A673 (cell line): ENCODE data around the gene CRACR2A. TPM values are rescaled to one million over a fixed set of nuclear protein-coding genes. Genes with fewer than 3 reads are reported as not detected.

ENCODE experiments used
- BruUV-seq: library from RNA; stranded (reverse); fragments of 400-500 nt; replicated peaks from 2 replicates; lab custom pipeline; 2021; lab: Mats Ljungman, UMichigan
- CTCF ChIA-PET: fragments of 300-600 bp; sonication (Branson Sonifier 250); formaldehyde crosslinking; loops from one replicate; lab custom pipeline; 2022; ENCODE audit warnings: antibody characterized with exemption; lab: Charles Lee
- POLR2A ChIA-PET: fragments of 300-600 bp; sonication (Branson Sonifier 250); formaldehyde crosslinking; loops from one replicate; lab custom pipeline; 2022; ENCODE audit warnings: antibody characterized with exemption; ENCODE audit not compliant: low non-redundant PET; lab: Charles Lee
- DNase-seq: peaks from one replicate; pipeline ENCODE4 v3.0.0-alpha.2; 2015; ENCODE audit warnings: low spot score
- H3K27ac ChIP-seq: fragments of 200-600 bp; sonication (generic); 2 replicates; pipeline ENCODE4 v1.5.1; 2016; ENCODE audit warnings: mixed run types, low read depth, mild to moderate bottlenecking, mixed read lengths, antibody characterized with exemption, low read length; ENCODE audit not compliant: poor library complexity, severe bottlenecking
- H3K27me3 ChIP-seq: fragments of 200-600 bp; sonication (generic); replicated peaks from 2 replicates; pipeline ENCODE4 v1.6.1; 2017; ENCODE audit warnings: mixed run types, low read depth, mild to moderate bottlenecking, mixed read lengths, antibody characterized with exemption, low read length; ENCODE audit not compliant: insufficient read depth, poor library complexity
- H3K36me3 ChIP-seq: fragments of 200-600 bp; sonication (generic); 2 replicates; pipeline ENCODE4 v1.6.1; 2016; ENCODE audit warnings: mixed run types, mild to moderate bottlenecking, mixed read lengths, antibody characterized with exemption, low read length; ENCODE audit not compliant: insufficient read depth, poor library complexity, severe bottlenecking
- H3K4me1 ChIP-seq: fragments of 200-600 bp; sonication (generic); 2 replicates; pipeline ENCODE4 v1.6.1; 2017; ENCODE audit warnings: mixed run types, mild to moderate bottlenecking, mixed read lengths, antibody characterized with exemption, low read length; ENCODE audit not compliant: insufficient read depth, poor library complexity, severe bottlenecking
- H3K4me3 ChIP-seq: fragments of 200-600 bp; sonication (generic); 2 replicates; pipeline ENCODE4 v1.5.1; 2016; ENCODE audit warnings: low read depth, mixed run types, mild to moderate bottlenecking, mixed read lengths, low read length; ENCODE audit not compliant: poor library complexity, severe bottlenecking
- H3K9me3 ChIP-seq: fragments of 200-600 bp; sonication (generic); 2 replicates; pipeline ENCODE4 v1.6.1; 2016; ENCODE audit warnings: mixed run types, low read depth, mild to moderate bottlenecking, mixed read lengths, antibody characterized with exemption, low read length; ENCODE audit not compliant: poor library complexity, severe bottlenecking
- EZH2 ChIP-seq: fragments of 200-600 bp; sonication (generic); IDR thresholded peaks from 2 replicates; pipeline ENCODE4 v1.6.1; 2017; ENCODE audit warnings: borderline replicate concordance, low read depth, mild to moderate bottlenecking, mixed read lengths, antibody characterized with exemption, low read length; ENCODE audit not compliant: poor library complexity, severe bottlenecking
- intact Hi-C: fragments of 100-400 bp; cut with micrococcal nuclease; formaldehyde crosslinking; loops from one replicate; pipeline ENCODE4 v1.10.0; 2022; ENCODE audit not compliant: unreplicated experiment
- total RNA-seq: library from RNA; stranded (reverse); gene quantifications from 2 replicates; pipeline ENCODE4 v1.2.3, GENCODE V29; 2021
- TF ChIP-seq, protein P1 (sequence below): fragments of 300-800, 200-600 bp; sonication (generic); conservative IDR thresholded peaks from 2 replicates; pipeline ENCODE4 v1.5.1; 2017; ENCODE audit warnings: low read depth, mild to moderate bottlenecking, antibody characterized with exemption, low read length, moderate library complexity, mixed read lengths

The CRACR2A gene
- total RNA-seq, 1 experiment from 2014 or later: 0.13 TPM

- TF ChIP-seq EZH2: no peak
- TF ChIP-seq, protein P1, sequence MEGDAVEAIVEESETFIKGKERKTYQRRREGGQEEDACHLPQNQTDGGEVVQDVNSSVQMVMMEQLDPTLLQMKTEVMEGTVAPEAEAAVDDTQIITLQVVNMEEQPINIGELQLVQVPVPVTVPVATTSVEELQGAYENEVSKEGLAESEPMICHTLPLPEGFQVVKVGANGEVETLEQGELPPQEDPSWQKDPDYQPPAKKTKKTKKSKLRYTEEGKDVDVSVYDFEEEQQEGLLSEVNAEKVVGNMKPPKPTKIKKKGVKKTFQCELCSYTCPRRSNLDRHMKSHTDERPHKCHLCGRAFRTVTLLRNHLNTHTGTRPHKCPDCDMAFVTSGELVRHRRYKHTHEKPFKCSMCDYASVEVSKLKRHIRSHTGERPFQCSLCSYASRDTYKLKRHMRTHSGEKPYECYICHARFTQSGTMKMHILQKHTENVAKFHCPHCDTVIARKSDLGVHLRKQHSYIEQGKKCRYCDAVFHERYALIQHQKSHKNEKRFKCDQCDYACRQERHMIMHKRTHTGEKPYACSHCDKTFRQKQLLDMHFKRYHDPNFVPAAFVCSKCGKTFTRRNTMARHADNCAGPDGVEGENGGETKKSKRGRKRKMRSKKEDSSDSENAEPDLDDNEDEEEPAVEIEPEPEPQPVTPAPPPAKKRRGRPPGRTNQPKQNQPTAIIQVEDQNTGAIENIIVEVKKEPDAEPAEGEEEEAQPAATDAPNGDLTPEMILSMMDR: no peak
- Histone ChIP-seq H3K4me3 (no peak overlapping the region), H3K9me3 (no peaks in the 10 kb centered on the region), H3K27me3 (peaks cover 34% of the 10 kb centered on the region), H3K36me3 (no peaks in the 10 kb centered on the region), H3K27ac (no peak overlapping the region), H3K4me1 (no peaks in the 10 kb centered on the region)
- DNase-seq: no peak
- ChIA-PET CTCF (no interaction called here), POLR2A (interaction anchor here (0.6 kb wide), 1 partner anchor 13 kb away, joined by 3 read pairs; no protein-coding TSS in a partner anchor)
- intact Hi-C loops: no loop called here
- no TSS peak for BruUV-seq
These were observed 69.2 kb downstream of the CRACR2A start for GRCh38 chr12:3683670-3684069.

DNA sequence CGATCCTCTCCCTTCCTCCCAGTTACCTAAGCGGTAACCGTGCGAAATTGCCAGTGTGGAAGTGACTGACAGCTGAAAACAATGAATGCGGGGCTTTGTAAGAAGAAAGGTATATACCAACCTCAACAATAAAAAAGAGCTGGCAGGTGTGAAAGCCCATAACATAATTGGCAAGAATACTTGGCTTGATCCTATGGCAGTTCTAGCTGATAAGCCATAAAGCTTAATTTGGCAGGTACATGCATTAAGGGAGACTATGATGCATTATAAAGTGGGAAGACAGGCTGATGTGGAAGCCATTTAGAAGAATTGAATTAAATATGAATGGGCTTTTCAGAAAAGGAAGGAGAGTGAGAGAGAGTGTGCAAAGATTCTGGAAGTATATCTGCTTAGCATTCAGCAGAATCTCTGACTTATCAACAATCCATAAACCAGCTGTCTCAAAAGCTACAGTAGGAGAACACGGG, 71.3 kb downstream of the CRACR2A start:
- no peaks in the 10 kb centered on the region for H3K4me1 ChIP-seq
- no peak for DNase-seq
- intact Hi-C loops: no loop called here
- no TSS peak for BruUV-seq
- H3K27ac ChIP-seq: no peak overlapping the region
- H3K4me3 ChIP-seq: no peak overlapping the region
- no peak for TF ChIP-seq EZH2
- TF ChIP-seq, protein P1: no peak
- H3K36me3 ChIP-seq: no peaks in the 10 kb centered on the region
- peaks cover 48% of the 10 kb centered on the region for H3K27me3 ChIP-seq
- POLR2A ChIA-PET: no interaction called here
- CTCF ChIA-PET: no interaction called here
- no peaks in the 10 kb centered on the region for H3K9me3 ChIP-seq

DNA sequence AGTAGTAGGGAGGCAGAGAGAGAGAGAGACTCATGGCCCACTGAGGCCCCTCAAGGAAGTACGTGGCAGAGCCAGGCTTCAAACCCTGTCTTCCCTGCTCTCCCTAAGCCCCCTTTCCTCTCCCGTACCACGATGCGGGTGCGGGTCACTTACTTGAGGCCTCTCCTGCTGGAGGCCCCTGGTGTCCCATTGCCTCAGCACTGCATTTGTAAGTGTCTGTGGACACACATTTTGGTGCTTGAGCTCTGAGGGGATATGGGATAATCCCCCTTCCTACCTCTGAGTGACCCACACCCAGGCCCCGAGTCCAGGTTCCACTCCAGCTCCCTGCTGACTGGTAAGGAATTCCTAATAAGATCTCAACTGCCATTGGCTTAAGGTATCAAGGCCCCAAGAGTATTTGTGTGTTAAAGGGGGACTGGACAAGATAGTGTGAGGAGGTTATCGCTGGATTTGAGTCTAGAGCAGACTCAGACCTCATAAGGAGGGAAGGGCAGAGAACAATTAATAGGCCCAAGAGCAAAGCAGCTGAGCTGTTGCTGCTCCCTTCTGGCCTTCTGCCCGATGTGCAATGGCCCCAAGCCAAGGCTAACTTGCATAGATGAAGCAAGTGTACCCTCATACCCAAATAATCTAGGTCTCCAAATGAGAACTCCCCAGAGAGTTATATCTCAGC, 71.9 kb downstream of the CRACR2A start:
- intact Hi-C loops: no loop called here
- no peak for DNase-seq

More for the DNA sequence above, 71.9 kb downstream of the CRACR2A start:
- Histone ChIP-seq H3K9me3 (no peaks in the 10 kb centered on the region), H3K36me3 (no peaks in the 10 kb centered on the region), H3K27ac (no peak overlapping the region), H3K4me3 (no peak overlapping the region), H3K4me1 (no peaks in the 10 kb centered on the region), H3K27me3 (peaks cover 48% of the 10 kb centered on the region)
- CTCF ChIA-PET: no interaction called here
- POLR2A ChIA-PET: no interaction called here
- TF ChIP-seq EZH2: no peak
- TF ChIP-seq, protein P1: no peak
- no TSS peak for BruUV-seq
